Chondrocyte (in vitro differentiated cells): ENCODE results near the gene CHD6. TPM values are rescaled to one million over a fixed set of nuclear protein-coding genes. Genes with fewer than 3 reads are reported as not detected.

Experiments
- DNase-seq: peaks from one replicate; pipeline ENCODE4 v3.0.0; 2021; ENCODE audit warnings: mixed read lengths, low spot score
- H3K27ac Mint-ChIP-seq: one replicate; pipeline ENCODE4 v1.8.0; 2021; ENCODE audit warnings: mild to moderate bottlenecking, moderate library complexity, mixed read lengths; ENCODE audit not compliant: unreplicated experiment
- H3K27me3 Mint-ChIP-seq: 2 replicates; pipeline ENCODE4 v1.8.0; 2021; ENCODE audit warnings: low read depth, mixed read lengths
- H3K36me3 Mint-ChIP-seq: 2 replicates; pipeline ENCODE4 v1.8.0; 2021; ENCODE audit warnings: low read depth, mixed read lengths
- H3K4me1 Mint-ChIP-seq: 2 replicates; pipeline ENCODE4 v1.8.0; 2021; ENCODE audit warnings: low read depth, mild to moderate bottlenecking, mixed read lengths
- H3K4me3 Mint-ChIP-seq: one replicate; pipeline ENCODE4 v1.8.0; 2021; ENCODE audit warnings: mild to moderate bottlenecking, moderate library complexity, mixed read lengths; ENCODE audit not compliant: unreplicated experiment
- H3K9me3 Mint-ChIP-seq: 2 replicates; pipeline ENCODE4 v1.8.0; 2021; ENCODE audit warnings: low read depth, mixed read lengths
- total RNA-seq: library from RNA; stranded (reverse); gene quantifications from 3 replicates; pipeline ENCODE4 v1.2.1, GENCODE V29; 2021
- TF ChIP-seq, protein P1 (sequence below): fragments of 200-600 bp; sonication (generic); IDR thresholded peaks from 2 replicates; pipeline ENCODE4 v1.5.0; 2021; ENCODE audit warnings: antibody characterized with exemption, mild to moderate bottlenecking, moderate library complexity

Gene CHD6
- total RNA-seq, 1 donor from 2014 or later, result 29.9 TPM

DNA sequence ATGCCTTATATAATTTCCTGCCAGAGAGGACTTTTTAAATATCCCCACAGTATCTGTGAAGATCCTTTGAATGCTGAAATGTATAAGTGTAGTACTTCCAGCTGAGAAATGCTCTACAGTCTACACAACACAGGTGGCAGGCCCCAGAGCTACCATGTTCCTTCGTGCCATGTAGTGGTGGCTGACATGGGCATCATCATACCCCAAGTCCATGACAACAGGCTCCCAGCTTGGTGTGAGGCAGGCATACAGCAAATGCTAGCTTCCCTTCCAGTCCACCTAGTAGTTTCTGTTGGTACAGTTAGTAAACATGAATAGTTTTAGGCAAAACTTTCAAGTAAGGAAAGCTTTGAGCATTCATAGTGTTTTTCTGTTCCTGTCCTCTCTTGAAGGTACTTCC lies 190.3 kb downstream of the CHD6 start:
- Mint-ChIP-seq H3K4me1 (peaks cover 44% of the 10 kb centered on the region), H3K27me3 (no peaks in the 10 kb centered on the region), H3K27ac (no peak overlapping the region), H3K4me3 (no peak overlapping the region), H3K9me3 (no peaks in the 10 kb centered on the region), H3K36me3 (peaks cover 19% of the 10 kb centered on the region)
- TF ChIP-seq, protein P1, sequence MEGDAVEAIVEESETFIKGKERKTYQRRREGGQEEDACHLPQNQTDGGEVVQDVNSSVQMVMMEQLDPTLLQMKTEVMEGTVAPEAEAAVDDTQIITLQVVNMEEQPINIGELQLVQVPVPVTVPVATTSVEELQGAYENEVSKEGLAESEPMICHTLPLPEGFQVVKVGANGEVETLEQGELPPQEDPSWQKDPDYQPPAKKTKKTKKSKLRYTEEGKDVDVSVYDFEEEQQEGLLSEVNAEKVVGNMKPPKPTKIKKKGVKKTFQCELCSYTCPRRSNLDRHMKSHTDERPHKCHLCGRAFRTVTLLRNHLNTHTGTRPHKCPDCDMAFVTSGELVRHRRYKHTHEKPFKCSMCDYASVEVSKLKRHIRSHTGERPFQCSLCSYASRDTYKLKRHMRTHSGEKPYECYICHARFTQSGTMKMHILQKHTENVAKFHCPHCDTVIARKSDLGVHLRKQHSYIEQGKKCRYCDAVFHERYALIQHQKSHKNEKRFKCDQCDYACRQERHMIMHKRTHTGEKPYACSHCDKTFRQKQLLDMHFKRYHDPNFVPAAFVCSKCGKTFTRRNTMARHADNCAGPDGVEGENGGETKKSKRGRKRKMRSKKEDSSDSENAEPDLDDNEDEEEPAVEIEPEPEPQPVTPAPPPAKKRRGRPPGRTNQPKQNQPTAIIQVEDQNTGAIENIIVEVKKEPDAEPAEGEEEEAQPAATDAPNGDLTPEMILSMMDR, result no peak
- no peak for DNase-seq

DNA sequence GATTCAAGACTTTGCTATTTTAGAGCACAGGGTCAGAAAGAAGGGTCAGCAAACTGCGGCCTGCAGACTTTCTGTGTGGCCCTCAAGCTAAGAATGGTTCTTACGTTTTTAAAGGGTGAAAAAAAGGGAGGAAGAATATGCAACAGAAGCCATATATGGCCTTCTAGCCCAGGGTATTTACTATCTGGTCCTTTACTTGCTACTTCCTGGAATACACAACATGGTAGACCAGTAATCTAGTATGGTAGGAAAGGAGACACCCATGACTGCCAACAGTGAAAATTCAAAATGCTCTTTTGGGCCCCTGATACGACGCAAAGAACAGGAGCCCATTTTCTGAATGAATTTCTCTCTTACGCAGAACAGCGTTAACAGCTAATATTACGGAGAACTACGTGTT lies 191.2 kb downstream of the CHD6 start:
- H3K4me1 Mint-ChIP-seq, result peaks cover 48% of the 10 kb centered on the region
- no peaks in the 10 kb centered on the region for H3K9me3 Mint-ChIP-seq
- H3K36me3 Mint-ChIP-seq, result peaks cover 19% of the 10 kb centered on the region
- H3K27ac Mint-ChIP-seq, result no peak overlapping the region
- TF ChIP-seq, protein P1, result no peak
- H3K4me3 Mint-ChIP-seq, result no peak overlapping the region
- DNase-seq, result no peak
- no peaks in the 10 kb centered on the region for H3K27me3 Mint-ChIP-seq

DNA sequence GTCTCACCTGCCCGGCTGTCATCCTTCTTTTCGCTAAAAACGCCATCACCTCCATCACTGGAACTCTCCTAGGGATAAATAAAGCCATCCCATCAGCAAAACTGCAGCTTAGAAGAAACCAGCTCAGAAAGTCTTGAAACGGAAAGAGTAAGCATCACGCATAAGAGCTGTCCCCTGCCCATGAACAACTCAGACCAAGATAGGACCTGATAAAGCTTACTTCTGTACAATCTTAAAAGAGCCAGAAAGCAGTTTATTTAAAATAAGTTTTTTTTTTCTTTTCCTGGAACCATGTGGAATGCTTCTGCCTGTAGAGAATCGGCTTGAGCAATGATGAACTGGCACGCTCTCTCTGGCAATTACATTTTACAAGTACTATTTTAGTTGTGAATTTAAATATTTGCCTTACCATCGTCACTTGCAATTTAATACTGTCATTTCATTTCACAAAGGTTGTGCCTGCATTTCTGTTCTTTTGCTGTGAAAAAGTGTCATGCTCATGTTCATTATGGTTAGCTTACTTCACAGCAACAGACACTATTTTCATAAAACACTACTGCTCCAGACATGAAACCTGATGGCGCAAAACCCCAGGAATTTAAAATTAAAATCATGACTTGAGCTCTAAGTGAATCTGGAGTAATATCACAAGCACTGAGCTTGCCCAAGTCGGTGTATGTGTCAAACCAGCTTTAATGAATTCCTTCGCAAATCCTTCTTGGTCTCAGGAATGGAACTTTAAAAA lies 191.9 kb downstream of the CHD6 start:
- Mint-ChIP-seq H3K4me3 (no peak overlapping the region), H3K27me3 (no peaks in the 10 kb centered on the region), H3K27ac (peak overlapping the region; percentile 18), H3K9me3 (no peaks in the 10 kb centered on the region), H3K4me1 (peaks cover 45% of the 10 kb centered on the region), H3K36me3 (peaks cover 26% of the 10 kb centered on the region)
- DNase-seq, result no peak
- TF ChIP-seq, protein P1, result no peak

DNA sequence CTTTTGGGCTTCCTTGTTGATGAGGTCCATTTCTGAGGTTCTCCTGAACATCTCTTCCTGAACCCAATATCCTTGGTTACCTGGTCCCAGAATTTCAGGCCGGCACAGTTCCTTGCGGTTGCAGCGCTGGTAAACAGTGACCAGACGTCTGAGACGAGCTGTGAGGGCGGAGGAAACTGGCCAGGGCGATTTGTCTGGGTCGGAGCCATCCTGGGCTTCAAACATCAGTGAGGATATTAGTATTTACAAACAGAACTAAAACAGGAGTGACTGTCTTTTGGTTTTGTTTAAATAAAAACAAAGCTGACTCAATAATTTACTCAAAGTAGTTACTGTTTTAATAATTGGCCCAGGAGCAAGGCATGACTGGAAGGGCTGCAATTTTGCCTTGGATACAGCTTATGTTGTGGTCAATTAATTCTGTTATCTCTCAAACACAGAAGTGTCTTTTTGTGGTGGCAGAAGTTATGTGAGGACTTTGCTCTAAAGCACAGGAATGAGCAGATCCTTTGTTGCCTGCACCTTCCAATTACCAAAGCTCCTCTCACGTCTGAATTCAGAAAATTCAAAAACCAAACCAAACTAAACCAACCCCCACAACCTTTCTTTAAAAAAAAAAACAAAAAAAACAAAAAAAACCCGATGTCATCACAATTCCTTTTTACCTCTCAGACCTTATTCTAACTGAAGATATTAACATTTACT lies 192.8 kb downstream of the CHD6 start:
- Mint-ChIP-seq H3K4me1 (peaks cover 42% of the 10 kb centered on the region), H3K36me3 (peaks cover 33% of the 10 kb centered on the region), H3K9me3 (no peaks in the 10 kb centered on the region), H3K27me3 (no peaks in the 10 kb centered on the region), H3K4me3 (no peak overlapping the region), H3K27ac (no peak overlapping the region)
- TF ChIP-seq, protein P1, result no peak
- DNase-seq, result no peak

DNA sequence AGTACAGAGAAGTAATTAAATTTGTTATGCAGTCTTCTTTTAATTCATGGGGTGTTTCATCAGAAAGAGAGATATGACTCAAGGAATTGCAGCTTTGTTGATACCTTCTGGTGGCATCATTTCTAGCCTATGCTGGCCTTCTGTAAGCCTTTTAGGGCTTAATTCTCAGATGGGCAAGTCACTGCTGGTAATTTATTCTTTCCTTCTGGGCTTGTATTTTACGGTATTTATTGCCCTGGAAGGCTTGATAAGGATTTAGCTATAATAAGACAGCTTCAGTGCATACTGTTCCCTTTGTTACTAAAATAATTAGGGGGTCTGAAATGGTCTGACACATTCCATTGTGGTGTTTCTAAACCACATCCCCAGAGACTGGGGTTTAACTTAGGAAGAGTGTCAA lies 193.6 kb downstream of the CHD6 start:
- no peak for DNase-seq
- Mint-ChIP-seq H3K4me3 (no peak overlapping the region), H3K4me1 (peaks cover 42% of the 10 kb centered on the region), H3K27me3 (no peaks in the 10 kb centered on the region), H3K36me3 (peaks cover 36% of the 10 kb centered on the region), H3K27ac (no peak overlapping the region), H3K9me3 (no peaks in the 10 kb centered on the region)
- TF ChIP-seq, protein P1, result no peak
